GM13977 (cell line): Measurements from ENCODE around the gene APOBEC3C.
"Not testable (repeated sequence)": the region's sequence is repeated elsewhere in the genome, so short reads cannot be mapped to it uniquely, and the experiment has no call there.

Source experiments
- DNase-seq: peaks from one replicate; pipeline ENCODE4 v3.0.0; 2012; ENCODE audit warnings: low spot score
- CTCF ChIP-seq: IDR thresholded peaks from 2 replicates; pipeline ENCODE4 v1.5.1; 2012; ENCODE audit warnings: mild to moderate bottlenecking, control low read depth; ENCODE audit not compliant: insufficient read depth; ENCODE audit errors: extremely low read depth, missing control alignments
- in situ Hi-C: fragments of 300-500 bp; cut with MboI; formaldehyde crosslinking; loops from one replicate; pipeline ENCODE4 v1.12.0; 2022; ENCODE audit warnings: low sequenced_read_pairs, low pct_unique_long_range_greater_than_20kb, mixed read lengths, inconsistent platforms; ENCODE audit not compliant: unreplicated experiment

APOBEC3C gene

GRCh38 chr22:39024519-39025308 lies 10.7 kb downstream of the APOBEC3C start:
- no peak for TF ChIP-seq CTCF
- in situ Hi-C loops: loop anchor here (25.0 kb wide), 1 partner anchor 288 kb away; the partner anchor contains the start of gene RPL3
- DNase-seq: no peak

- TF ChIP-seq CTCF: no peak
- in situ Hi-C loops: no loop called here
- no peak for DNase-seq
Observed at GRCh38 chr22:39026509-39027150, 12.6 kb downstream of the APOBEC3C start.

GRCh38 chr22:39027717-39028116 lies 13.7 kb downstream of the APOBEC3C start:
- in situ Hi-C loops: no loop called here
- no peak for DNase-seq
- no peak for TF ChIP-seq CTCF

- no peak for TF ChIP-seq CTCF
- in situ Hi-C loops: no loop called here
Observed at GRCh38 chr22:39028281-39028680, 14.2 kb downstream of the APOBEC3C start.

GRCh38 chr22:39029227-39029626 lies 15.2 kb downstream of the APOBEC3C start:
- no peak for TF ChIP-seq CTCF
- in situ Hi-C loops: no loop called here
- no peak for DNase-seq

More at GRCh38 chr22:39028281-39028680, 14.2 kb downstream of the APOBEC3C start:
- no peak for DNase-seq

- DNase-seq: no peak
- no peak for TF ChIP-seq CTCF
- in situ Hi-C loops: no loop called here
Observed at GRCh38 chr22:39030705-39031104, 16.6 kb downstream of the APOBEC3C start.

GRCh38 chr22:39031434-39032295 lies 17.6 kb downstream of the APOBEC3C start:
- DNase-seq, in situ Hi-C loops: not testable (repeated sequence)

GRCh38 chr22:39037071-39037470 lies 23.0 kb downstream of the APOBEC3C start:
- DNase-seq, in situ Hi-C loops: not testable (repeated sequence)
